Measurements from ENCODE around the gene GPX2.

DNA sequence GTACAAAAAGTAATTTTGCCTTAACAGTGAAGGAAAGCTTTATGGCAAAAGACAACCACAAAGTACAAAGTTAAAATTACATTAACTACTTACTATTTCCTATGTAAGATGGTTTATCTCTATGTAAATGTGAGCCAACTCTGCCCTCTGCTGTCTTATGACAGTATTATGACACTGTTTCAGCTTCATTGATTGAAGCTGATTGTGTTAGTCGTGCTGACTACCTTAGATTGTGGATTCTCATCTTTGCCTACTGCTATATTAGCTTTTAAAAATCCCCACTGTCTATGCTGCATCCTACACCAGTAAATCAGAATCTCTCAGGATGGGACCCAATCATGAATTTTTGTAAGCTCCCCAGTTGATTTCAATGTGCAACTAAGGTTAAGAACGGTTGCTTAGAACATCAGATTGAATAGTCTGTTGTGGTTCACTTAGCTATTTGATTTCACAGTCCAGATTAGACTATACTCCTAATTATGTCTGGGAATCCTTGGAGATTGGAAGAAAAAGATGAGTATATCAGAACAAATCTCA, 50.6 kb downstream of the GPX2 start:
- TF ChIP-seq, protein P1, sequence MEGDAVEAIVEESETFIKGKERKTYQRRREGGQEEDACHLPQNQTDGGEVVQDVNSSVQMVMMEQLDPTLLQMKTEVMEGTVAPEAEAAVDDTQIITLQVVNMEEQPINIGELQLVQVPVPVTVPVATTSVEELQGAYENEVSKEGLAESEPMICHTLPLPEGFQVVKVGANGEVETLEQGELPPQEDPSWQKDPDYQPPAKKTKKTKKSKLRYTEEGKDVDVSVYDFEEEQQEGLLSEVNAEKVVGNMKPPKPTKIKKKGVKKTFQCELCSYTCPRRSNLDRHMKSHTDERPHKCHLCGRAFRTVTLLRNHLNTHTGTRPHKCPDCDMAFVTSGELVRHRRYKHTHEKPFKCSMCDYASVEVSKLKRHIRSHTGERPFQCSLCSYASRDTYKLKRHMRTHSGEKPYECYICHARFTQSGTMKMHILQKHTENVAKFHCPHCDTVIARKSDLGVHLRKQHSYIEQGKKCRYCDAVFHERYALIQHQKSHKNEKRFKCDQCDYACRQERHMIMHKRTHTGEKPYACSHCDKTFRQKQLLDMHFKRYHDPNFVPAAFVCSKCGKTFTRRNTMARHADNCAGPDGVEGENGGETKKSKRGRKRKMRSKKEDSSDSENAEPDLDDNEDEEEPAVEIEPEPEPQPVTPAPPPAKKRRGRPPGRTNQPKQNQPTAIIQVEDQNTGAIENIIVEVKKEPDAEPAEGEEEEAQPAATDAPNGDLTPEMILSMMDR (IDR thresholded peaks at IDR 0.05): no peak
- TF ChIP-seq POLR2A (IDR thresholded peaks at IDR 0.05): no peak
